ENCODE data around the gene RIOK3. TPM values are rescaled to one million over a fixed set of nuclear protein-coding genes. Genes with fewer than 3 reads are reported as not detected.
"Not testable (repeated sequence)": the region's sequence is repeated elsewhere in the genome, so short reads cannot be mapped to it uniquely, and the experiment has no call there.

The RIOK3 gene
- total and polyA plus RNA-seq, 7 donors = 38.2 to 206 (median 54.6) TPM

DNA sequence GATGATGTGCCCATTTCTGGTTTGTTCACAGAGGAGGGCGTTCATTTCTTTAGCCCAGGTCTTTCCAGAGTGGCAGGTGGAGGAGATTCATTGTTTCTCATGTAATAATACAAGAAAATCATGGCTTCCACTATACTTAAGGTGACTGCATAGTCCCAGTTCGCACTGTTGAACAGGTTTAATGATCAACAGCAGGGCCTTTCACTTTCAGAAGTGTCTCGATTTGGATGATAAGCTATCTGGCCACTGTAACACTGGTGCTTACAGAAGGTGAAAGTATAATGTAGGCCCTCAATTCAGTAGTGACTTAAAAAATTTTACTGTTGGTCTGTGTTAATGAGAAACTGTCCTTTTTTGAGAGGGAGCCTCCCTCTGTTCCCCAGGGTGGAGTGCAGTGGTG lies 51.6 kb downstream of the RIOK3 start:
- Histone ChIP-seq H3K36me3 (peaks cover 0 to 17% (median 3%) of the 10 kb centered on the region in 4 donors), H3K9me3 (no peaks in the 10 kb centered on the region), H3K27ac (no peak overlapping the region), H3K4me3 (peak overlapping the region in 3 of 4 donors; percentile 66 to 100 (median 98)), H3K4me1 (peaks cover 0 to 29% (median 24%) of the 10 kb centered on the region in 4 donors), H3K27me3 (no peaks in the 10 kb centered on the region)
- 25 to 45% methylated on average over 3 of the region's 3 CpGs for WGBS, 2 donors
- no peak for TF ChIP-seq POLR2AphosphoS5 (IDR thresholded peaks at IDR 0.05)
- TF ChIP-seq, protein P1, sequence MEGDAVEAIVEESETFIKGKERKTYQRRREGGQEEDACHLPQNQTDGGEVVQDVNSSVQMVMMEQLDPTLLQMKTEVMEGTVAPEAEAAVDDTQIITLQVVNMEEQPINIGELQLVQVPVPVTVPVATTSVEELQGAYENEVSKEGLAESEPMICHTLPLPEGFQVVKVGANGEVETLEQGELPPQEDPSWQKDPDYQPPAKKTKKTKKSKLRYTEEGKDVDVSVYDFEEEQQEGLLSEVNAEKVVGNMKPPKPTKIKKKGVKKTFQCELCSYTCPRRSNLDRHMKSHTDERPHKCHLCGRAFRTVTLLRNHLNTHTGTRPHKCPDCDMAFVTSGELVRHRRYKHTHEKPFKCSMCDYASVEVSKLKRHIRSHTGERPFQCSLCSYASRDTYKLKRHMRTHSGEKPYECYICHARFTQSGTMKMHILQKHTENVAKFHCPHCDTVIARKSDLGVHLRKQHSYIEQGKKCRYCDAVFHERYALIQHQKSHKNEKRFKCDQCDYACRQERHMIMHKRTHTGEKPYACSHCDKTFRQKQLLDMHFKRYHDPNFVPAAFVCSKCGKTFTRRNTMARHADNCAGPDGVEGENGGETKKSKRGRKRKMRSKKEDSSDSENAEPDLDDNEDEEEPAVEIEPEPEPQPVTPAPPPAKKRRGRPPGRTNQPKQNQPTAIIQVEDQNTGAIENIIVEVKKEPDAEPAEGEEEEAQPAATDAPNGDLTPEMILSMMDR (IDR thresholded peaks at IDR 0.05) = no peak
- no peak for TF ChIP-seq POLR2A (IDR thresholded peaks at IDR 0.05)
- no peak for TF ChIP-seq EP300 (IDR thresholded peaks at IDR 0.05)
- no peak for DNase-seq
- intact Hi-C loops (cut with DNase I) = loop anchor here (5.0 to 10.0 kb wide), 3 partner anchors 83 to 367 kb away; partner anchors contain the start of genes CABLES1 and NPC1

DNA sequence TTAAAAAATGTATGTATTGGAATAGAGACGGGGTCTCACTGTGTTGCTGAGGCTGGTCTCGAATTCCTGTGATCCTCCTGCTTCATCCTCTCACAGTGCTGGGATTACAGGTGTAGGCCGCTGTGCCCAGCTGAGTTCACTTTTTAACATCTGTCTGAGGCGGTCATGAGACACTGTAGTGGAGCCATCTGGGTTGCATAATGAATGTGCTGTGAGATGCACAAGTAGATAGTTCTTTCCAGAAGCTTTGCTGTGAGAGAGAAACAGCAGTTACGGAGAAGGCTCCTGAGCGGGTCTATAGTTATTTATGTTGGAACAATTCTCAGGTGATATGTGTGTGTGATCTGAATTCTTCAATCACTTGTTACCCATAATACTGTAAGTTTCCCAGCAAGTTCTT lies 53.3 kb downstream of the RIOK3 start:
- H3K36me3 ChIP-seq = peaks cover 0 to 34% (median 8%) of the 10 kb centered on the region in 4 donors
- H3K4me1 ChIP-seq = peaks cover 0 to 29% (median 24%) of the 10 kb centered on the region in 4 donors
- no peak overlapping the region for H3K4me3 ChIP-seq
- intact Hi-C loops (cut with DNase I) = loop anchor here (10.0 kb wide), 1 partner anchor 318 kb away; no protein-coding TSS in a partner anchor
- WGBS, 2 donors = 90 to 97% methylated on average over 6 of the region's 6 CpGs
- no peaks in the 10 kb centered on the region for H3K9me3 ChIP-seq
- H3K27me3 ChIP-seq = no peaks in the 10 kb centered on the region
- no peak overlapping the region for H3K27ac ChIP-seq
- DNase-seq = no peak
- TF ChIP-seq POLR2AphosphoS5 (IDR thresholded peaks at IDR 0.05) = no peak
- no peak for TF ChIP-seq POLR2A (IDR thresholded peaks at IDR 0.05)
- TF ChIP-seq EP300 (IDR thresholded peaks at IDR 0.05) = no peak
- TF ChIP-seq, protein P1 (IDR thresholded peaks at IDR 0.05) = no peak

DNA sequence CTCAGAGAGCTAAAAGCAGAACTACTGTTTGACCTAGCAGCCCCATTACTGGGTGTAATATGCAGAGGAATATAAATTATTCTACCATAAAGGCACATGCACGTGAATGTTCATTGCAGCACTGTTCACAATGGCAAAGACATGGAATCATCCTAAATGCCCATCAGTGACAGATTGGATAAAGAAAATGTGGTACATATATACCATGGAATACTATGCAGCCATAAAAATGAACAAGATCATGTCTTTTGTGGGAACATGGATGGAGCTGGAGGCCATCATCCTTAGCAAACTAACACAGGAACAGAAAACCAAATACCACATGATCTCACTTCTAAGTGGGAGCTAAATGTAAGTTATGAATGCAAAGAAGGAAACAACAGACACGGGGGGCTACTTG lies 57.8 kb downstream of the RIOK3 start:
- intact Hi-C loops (cut with DNase I) = not testable (repeated sequence)

DNA sequence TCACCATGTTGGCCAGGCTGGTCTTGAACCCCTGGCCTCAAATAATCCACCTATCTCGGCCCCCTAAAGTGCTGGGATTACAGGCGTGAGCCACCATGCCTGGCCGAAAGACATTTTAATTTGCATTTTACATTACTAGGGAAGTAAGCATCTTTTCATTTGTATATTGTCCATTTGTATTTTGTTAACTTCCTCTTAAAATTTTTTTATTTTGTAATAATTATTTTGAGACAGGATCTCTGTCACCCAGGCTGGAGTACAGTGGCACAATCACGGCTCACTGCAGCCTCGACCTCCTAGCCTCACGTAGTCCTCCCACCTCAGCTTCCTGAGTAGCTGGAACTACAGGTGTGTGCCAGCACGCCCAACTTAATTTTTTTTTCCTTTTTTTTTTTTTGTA lies 59.1 kb downstream of the RIOK3 start:
- H3K4me1 ChIP-seq; H3K9me3 ChIP-seq; DNase-seq; intact Hi-C loops (cut with DNase I); H3K4me3 ChIP-seq; H3K27ac ChIP-seq; H3K27me3 ChIP-seq: not testable (repeated sequence)
- 84 to 93% methylated on average over 7 of the region's 7 CpGs for WGBS, 2 donors
- peaks cover 0 to 45% (median 9%) of the 10 kb centered on the region in 4 donors for H3K36me3 ChIP-seq

More for the DNA sequence above, 57.8 kb downstream of the RIOK3 start:
- not testable (repeated sequence) for H3K27me3 ChIP-seq, DNase-seq, H3K9me3 ChIP-seq, H3K27ac ChIP-seq, H3K4me3 ChIP-seq, H3K4me1 ChIP-seq
- peaks cover 0 to 34% (median 8%) of the 10 kb centered on the region in 4 donors for H3K36me3 ChIP-seq
- WGBS, 2 donors = 97% methylated on average over 2 of the region's 2 CpGs

DNA sequence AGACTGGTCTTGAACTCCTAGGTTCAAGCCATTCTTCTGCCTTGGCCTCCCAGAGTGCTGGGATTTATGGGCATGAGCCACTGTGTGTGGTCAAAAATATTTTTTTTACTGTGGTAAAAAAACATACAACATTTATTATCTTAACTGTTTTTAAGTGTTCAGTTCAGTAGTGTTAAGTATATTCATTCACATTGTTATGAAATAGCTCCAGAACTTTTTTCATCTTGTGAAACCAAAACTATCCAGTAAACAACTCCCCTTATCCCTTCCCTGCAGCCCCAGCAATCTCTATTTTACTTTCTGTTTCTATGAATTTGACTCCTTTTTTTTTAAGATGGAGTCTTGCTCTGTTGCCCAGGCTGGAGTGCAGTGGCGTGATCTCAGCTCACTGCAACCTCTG lies 59.6 kb downstream of the RIOK3 start:
- Histone ChIP-seq H3K4me3 (no peak overlapping the region), H3K36me3 (peaks cover 0 to 50% (median 11%) of the 10 kb centered on the region in 4 donors), H3K4me1 (peaks cover 0 to 4% (median 0%) of the 10 kb centered on the region in 4 donors), H3K9me3 (no peaks in the 10 kb centered on the region), H3K27me3 (no peaks in the 10 kb centered on the region), H3K27ac (no peak overlapping the region)
- intact Hi-C loops (cut with DNase I) = no loop called here
- 86 to 88% methylated on average over 1 of the region's 1 CpG for WGBS, 2 donors
- no peak for DNase-seq
- TF ChIP-seq, protein P1 (IDR thresholded peaks at IDR 0.05) = no peak
- TF ChIP-seq POLR2AphosphoS5 (IDR thresholded peaks at IDR 0.05) = no peak
- TF ChIP-seq POLR2A (IDR thresholded peaks at IDR 0.05) = no peak
- TF ChIP-seq EP300 (IDR thresholded peaks at IDR 0.05) = no peak
